Uterus (tissue), 4 donors: ENCODE results near the gene UFSP2. TPM values are rescaled to one million over a fixed set of nuclear protein-coding genes. Genes with fewer than 3 reads are reported as not detected.

Source experiments
- DNase-seq, 2 donors: peaks; one replicate each; pipeline ENCODE4 v3.0.0-alpha.2; 2019 to 2020
- H3K27ac ChIP-seq, 2 donors: fragments of 200-600 bp; sonication (generic); 1 replicate in 1 of 2; 2 replicates in 1 of 2; pipeline ENCODE4 v1.5.1; 2016 to 2018
- H3K27me3 ChIP-seq, 2 donors: fragments of 200-600 bp; sonication (generic); one replicate each; pipeline ENCODE4 v1.5.1; 2018 to 2019; ENCODE audit warnings: control low read depth in 1 of 2
- H3K36me3 ChIP-seq, 2 donors: fragments of 200-600 bp; sonication (generic); one replicate each; pipeline ENCODE4 v1.5.1; 2019; ENCODE audit warnings: control low read depth in 1 of 2
- H3K4me1 ChIP-seq, 2 donors: fragments of 200-600 bp; sonication (generic); one replicate each; pipeline ENCODE4 v1.5.1; 2018 to 2019; ENCODE audit warnings: control low read depth in 1 of 2
- H3K4me3 ChIP-seq, 2 donors: fragments of 200-600 bp; sonication (generic); 1 replicate in 1 of 2; 2 replicates in 1 of 2; pipeline ENCODE4 v1.5.1; 2018 to 2019; ENCODE audit warnings: mild to moderate bottlenecking in 1 of 2
- H3K9me3 ChIP-seq, 2 donors: fragments of 200-600 bp; sonication (generic); one replicate each; pipeline ENCODE4 v1.5.1; 2019; ENCODE audit warnings: control low read depth in 1 of 2
- POLR2A ChIP-seq, 2 donors: fragments of 450-650 bp; IDR thresholded peaks; one replicate each; pipeline ENCODE4 v1.6.1; 2016; ENCODE audit warnings: antibody characterized with exemption in 2 of 2, mild to moderate bottlenecking in 1 of 2, moderate library complexity in 1 of 2
- intact Hi-C: fragments of 100-400 bp; cut with DNase I; formaldehyde crosslinking; loops from one replicate; pipeline ENCODE4 v1.15.1; 2023; ENCODE audit warnings: low total_unique reads
- total RNA-seq, 4 donors: library from RNA; depleted of rRNA in 3 of 4; stranded (reverse); fragments of >200 nt in 3 of 4; gene quantifications; one replicate each; pipeline versions ENCODE4 v1.1.0 to v1.2.4, GENCODE V29; 2014 to 2023
- TF ChIP-seq, protein P1 (sequence below), 4 experiments: fragments of 200-600 bp in 2 of 4; fragments of 450-650 bp in 2 of 4; sonication (generic) in 2 of 4; IDR thresholded peaks; one replicate each; pipeline ENCODE4 v1.5.1; 2016 to 2019; ENCODE audit warnings: antibody characterized with exemption in 4 of 4, mild to moderate bottlenecking in 2 of 4, moderate library complexity in 1 of 4
- donor health status: DM: yes; HTN: yes; CAD: no.

UFSP2 gene
- total RNA-seq, 4 donors from 2014 or later = 18.2 to 170 (median 55.8) TPM

DNA sequence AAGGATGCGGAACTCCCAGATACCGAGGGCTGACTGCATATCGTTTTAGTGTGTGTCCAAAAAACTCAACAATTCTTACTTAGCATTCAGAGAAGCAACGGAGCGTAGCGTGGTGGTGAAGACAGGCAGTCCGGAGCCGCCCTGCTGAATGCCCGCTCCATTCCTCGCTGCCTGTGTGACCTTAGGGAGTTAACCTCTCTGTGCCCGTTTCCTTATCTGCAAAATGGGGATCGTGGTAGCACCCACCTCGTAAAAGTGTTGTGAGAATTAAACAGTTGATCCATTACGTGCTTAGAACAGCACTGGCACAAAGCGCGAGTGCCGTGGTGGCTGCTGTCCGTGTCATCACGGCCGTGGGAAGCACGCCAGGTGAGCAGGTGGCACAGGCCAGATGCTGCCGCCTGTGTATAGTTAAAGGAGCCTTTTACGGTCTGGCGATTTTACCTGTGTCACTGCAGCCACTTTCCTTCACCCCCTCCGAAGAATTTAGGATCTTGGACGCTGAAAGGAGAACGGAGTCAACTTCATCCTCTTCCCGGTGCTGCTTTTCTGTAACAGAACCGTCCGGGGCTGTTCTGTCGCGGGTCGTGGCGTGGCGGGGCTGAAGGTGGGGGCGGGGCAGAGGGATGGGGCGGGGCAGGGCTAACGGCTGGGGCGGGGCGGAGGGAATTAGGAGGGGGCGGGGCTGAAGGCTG lies 44.9 kb upstream of the UFSP2 start:
- H3K27me3 ChIP-seq = no peaks in the 10 kb centered on the region
- intact Hi-C loops = loop anchor here (5.0 kb wide), 1 partner anchor 132 kb away; no protein-coding TSS in a partner anchor
- no peaks in the 10 kb centered on the region for H3K9me3 ChIP-seq
- TF ChIP-seq POLR2A (IDR thresholded peaks at IDR 0.05) = peak in 1 of 2 donors; percentile 11
- TF ChIP-seq, protein P1, sequence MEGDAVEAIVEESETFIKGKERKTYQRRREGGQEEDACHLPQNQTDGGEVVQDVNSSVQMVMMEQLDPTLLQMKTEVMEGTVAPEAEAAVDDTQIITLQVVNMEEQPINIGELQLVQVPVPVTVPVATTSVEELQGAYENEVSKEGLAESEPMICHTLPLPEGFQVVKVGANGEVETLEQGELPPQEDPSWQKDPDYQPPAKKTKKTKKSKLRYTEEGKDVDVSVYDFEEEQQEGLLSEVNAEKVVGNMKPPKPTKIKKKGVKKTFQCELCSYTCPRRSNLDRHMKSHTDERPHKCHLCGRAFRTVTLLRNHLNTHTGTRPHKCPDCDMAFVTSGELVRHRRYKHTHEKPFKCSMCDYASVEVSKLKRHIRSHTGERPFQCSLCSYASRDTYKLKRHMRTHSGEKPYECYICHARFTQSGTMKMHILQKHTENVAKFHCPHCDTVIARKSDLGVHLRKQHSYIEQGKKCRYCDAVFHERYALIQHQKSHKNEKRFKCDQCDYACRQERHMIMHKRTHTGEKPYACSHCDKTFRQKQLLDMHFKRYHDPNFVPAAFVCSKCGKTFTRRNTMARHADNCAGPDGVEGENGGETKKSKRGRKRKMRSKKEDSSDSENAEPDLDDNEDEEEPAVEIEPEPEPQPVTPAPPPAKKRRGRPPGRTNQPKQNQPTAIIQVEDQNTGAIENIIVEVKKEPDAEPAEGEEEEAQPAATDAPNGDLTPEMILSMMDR (IDR thresholded peaks at IDR 0.05) = no peak
- H3K4me1 ChIP-seq = no peaks in the 10 kb centered on the region
- peak overlapping the region; percentile 40 to 75 for H3K4me3 ChIP-seq
- H3K27ac ChIP-seq = peak overlapping the region; percentile 79 to 80
- H3K36me3 ChIP-seq = no peaks in the 10 kb centered on the region
- peak; percentile 68 to 69 for DNase-seq

DNA sequence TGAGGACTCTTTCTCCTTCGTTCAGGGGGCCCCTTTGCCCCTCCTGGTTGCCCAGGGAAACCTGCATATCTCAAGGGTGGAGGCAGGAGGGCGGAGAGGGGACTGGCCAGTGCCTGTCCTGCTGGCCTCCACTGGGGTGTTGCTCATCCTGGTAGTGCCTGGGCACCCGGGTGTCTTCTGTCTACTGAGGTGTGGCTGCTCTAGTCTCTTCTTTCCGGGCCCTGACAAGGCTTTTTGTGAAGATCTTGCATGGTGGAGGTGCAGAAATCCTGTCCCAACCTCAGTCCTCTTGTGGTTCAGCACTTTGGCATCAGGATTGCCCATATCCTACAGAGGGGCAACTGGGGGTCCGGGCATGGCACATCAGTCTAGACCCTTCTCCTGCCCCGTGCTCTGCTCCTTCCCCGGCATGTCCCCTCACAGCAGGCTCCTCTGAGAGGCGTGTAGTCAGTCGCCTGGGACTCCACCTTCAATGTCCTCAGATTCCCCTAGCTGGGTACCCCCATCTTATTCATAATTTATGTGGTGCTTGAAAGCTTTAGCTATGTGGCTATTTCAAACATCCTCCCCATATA lies 43.9 kb upstream of the UFSP2 start:
- H3K4me1 ChIP-seq = no peaks in the 10 kb centered on the region
- H3K9me3 ChIP-seq = no peaks in the 10 kb centered on the region
- no peak for DNase-seq
- H3K36me3 ChIP-seq = no peaks in the 10 kb centered on the region
- H3K27me3 ChIP-seq = no peaks in the 10 kb centered on the region
- intact Hi-C loops = loop anchor here (5.0 kb wide), 1 partner anchor 133 kb away; no protein-coding TSS in a partner anchor
- no peak overlapping the region for H3K27ac ChIP-seq
- H3K4me3 ChIP-seq = no peak overlapping the region
- TF ChIP-seq, protein P1 (IDR thresholded peaks at IDR 0.05) = no peak
- no peak for TF ChIP-seq POLR2A (IDR thresholded peaks at IDR 0.05)

DNA sequence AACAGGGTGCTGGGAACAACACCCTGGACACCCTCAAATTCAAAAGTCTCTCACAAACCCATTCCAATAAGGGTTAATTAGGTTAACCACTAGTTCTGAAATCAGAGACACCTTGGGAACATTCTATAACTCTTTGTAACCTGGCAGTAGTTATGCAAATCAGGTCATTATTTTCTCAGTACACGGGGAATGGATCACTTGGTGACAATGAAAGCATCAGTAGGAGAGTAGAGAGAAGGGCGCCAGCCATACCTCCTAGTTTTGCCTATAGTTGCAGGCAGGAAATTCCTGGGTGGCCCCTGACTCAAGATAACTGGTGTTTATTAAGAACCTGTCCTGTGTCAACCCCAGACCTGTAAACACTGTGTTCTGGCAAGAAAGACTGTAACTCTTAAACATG lies 43.2 kb upstream of the UFSP2 start:
- intact Hi-C loops = no loop called here

DNA sequence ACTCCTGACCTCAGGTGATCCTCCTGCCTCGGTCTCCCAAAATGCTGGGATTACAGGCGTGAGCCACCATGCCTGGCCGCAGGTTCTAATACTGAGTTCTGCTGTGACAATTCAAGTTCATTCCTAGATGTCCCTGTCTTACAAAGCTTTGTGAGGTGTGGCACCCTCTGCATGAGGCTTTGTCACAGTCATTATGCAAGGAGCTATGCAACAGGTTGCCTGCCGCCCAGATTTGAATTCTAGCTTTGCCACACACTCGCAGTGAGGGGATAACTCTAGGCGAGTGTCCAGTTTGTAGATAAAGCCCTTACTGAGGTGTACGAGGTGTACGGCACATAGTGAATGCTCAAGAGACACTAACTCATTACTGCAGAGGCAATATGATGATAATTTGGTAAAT lies 42.2 kb upstream of the UFSP2 start:
- intact Hi-C loops = no loop called here
- Histone ChIP-seq H3K27ac (no peak overlapping the region), H3K9me3 (no peaks in the 10 kb centered on the region), H3K4me1 (no peaks in the 10 kb centered on the region), H3K36me3 (no peaks in the 10 kb centered on the region), H3K27me3 (no peaks in the 10 kb centered on the region), H3K4me3 (no peak overlapping the region)
- TF ChIP-seq POLR2A (IDR thresholded peaks at IDR 0.05) = no peak
- TF ChIP-seq, protein P1 (IDR thresholded peaks at IDR 0.05) = no peak
- no peak for DNase-seq

More for the DNA sequence above, 43.2 kb upstream of the UFSP2 start:
- H3K4me1 ChIP-seq = no peaks in the 10 kb centered on the region
- H3K36me3 ChIP-seq = no peaks in the 10 kb centered on the region
- H3K4me3 ChIP-seq = no peak overlapping the region
- H3K27ac ChIP-seq = no peak overlapping the region
- no peaks in the 10 kb centered on the region for H3K27me3 ChIP-seq
- no peaks in the 10 kb centered on the region for H3K9me3 ChIP-seq
- no peak for TF ChIP-seq POLR2A (IDR thresholded peaks at IDR 0.05)
- TF ChIP-seq, protein P1 (IDR thresholded peaks at IDR 0.05) = no peak
- no peak for DNase-seq

DNA sequence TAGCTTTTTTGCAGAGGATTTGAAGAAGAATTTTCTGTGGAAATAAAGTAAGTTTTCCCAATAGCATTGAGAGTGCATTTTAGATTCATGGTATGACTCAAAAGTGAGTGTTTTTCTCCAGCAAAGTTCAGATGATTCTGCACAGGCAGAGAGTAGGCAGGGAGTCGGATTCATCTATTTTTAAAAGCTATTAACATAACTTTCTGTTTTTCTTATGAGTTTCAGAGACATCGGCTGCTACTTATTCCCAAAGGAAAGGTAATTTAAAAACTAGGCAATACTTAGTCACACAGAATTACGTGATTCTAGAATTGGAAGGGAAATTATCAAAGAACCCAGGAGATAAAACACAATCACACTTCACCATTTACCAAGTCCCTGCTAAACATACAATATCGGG lies 41.3 kb upstream of the UFSP2 start:
- intact Hi-C loops = no loop called here
- no peaks in the 10 kb centered on the region for H3K27me3 ChIP-seq
- TF ChIP-seq POLR2A (IDR thresholded peaks at IDR 0.05) = no peak
- TF ChIP-seq, protein P1 (IDR thresholded peaks at IDR 0.05) = no peak
- no peak for DNase-seq
- H3K27ac ChIP-seq = no peak overlapping the region
- H3K4me3 ChIP-seq = no peak overlapping the region
- no peaks in the 10 kb centered on the region for H3K4me1 ChIP-seq
- no peaks in the 10 kb centered on the region for H3K9me3 ChIP-seq
- H3K36me3 ChIP-seq = no peaks in the 10 kb centered on the region
